Measurements from ENCODE around the gene PLCG1. TPM values are rescaled to one million over a fixed set of nuclear protein-coding genes. Genes with fewer than 3 reads are reported as not detected.

The PLCG1 gene
- total and polyA plus RNA-seq, 2 donors from 2014 or later, result 12.5 to 117 TPM

DNA sequence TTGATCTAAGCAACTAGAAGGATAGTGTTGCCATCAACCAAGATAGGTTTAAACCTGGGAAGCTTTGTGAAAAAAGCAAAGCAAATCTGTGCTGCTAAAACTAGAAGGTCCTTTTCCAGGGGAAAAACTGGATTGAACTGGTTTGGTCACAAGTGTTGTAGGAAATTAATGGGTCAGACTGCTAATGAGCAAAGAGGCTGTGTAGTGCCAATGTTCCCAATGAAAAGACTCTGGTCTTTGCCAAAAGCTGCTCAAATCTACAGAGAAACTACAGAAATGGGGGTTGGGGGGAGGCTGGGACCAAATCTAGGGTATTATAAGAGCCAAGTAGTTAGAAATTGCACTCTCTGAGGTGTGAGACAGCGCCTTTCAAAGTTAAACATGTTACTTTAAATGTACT lies 85.0 kb downstream of the PLCG1 start:
- TF ChIP-seq, protein P1, sequence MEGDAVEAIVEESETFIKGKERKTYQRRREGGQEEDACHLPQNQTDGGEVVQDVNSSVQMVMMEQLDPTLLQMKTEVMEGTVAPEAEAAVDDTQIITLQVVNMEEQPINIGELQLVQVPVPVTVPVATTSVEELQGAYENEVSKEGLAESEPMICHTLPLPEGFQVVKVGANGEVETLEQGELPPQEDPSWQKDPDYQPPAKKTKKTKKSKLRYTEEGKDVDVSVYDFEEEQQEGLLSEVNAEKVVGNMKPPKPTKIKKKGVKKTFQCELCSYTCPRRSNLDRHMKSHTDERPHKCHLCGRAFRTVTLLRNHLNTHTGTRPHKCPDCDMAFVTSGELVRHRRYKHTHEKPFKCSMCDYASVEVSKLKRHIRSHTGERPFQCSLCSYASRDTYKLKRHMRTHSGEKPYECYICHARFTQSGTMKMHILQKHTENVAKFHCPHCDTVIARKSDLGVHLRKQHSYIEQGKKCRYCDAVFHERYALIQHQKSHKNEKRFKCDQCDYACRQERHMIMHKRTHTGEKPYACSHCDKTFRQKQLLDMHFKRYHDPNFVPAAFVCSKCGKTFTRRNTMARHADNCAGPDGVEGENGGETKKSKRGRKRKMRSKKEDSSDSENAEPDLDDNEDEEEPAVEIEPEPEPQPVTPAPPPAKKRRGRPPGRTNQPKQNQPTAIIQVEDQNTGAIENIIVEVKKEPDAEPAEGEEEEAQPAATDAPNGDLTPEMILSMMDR (IDR thresholded peaks at IDR 0.05; ENCODE audit: borderline replicate concordance, extremely low read depth, insufficient read depth), result no peak
- intact Hi-C loops (cut with DNase I), result no loop called here
- FAIRE-seq (no peak), DNase-seq (peak in 1 of 5 donors; percentile 39)
- Histone ChIP-seq H3K9me3 (ENCODE audit: control insufficient read depth in 2 of 3, insufficient read depth in 1 of 3, low read length in 3 of 3) (no peaks in the 10 kb centered on the region), H3K36me3 (ENCODE audit: control insufficient read depth in 2 of 3, insufficient read depth in 3 of 3, low read length in 3 of 3) (no peaks in the 10 kb centered on the region), H3K27ac (ENCODE audit: low read depth in 2 of 2, low read length in 2 of 2) (peak overlapping the region in 1 of 2 donors; percentile 13), H3K4me1 (ENCODE audit: control insufficient read depth in 2 of 3, insufficient read depth in 2 of 3, low read depth in 1 of 3, low read length in 3 of 3) (peaks cover 0 to 2% (median 2%) of the 10 kb centered on the region in 3 donors), H3K27me3 (ENCODE audit: control insufficient read depth, insufficient read depth, low read length) (no peaks in the 10 kb centered on the region), H3K4me3 (ENCODE audit: low read length in 3 of 3) (no peak overlapping the region), H3K9ac (ENCODE audit: low read length in 3 of 3) (no peak overlapping the region)

DNA sequence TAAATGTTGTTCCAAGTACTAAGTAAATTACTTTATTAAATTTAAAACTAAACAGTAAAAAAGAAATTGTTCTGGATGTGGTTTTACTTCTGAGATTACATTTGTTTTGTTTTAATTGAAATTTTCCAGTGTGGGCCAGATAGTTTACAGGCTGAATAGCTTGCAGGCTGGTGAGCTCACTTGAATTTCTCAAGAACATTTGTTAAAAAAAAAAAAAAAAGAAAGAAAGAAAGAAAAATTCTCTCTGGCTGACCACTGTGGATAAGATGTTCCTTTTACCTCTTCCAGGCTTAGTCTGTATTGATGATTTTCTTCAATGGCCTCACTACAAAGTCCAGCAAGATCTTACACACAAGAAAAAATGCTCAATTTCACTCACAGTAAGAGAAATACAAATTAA lies 85.4 kb downstream of the PLCG1 start:
- intact Hi-C loops (cut with DNase I), result no loop called here
- TF ChIP-seq, protein P1 (IDR thresholded peaks at IDR 0.05; ENCODE audit: borderline replicate concordance, extremely low read depth, insufficient read depth), result no peak
- H3K4me3 ChIP-seq (ENCODE audit: low read length in 3 of 3), result no peak overlapping the region
- DNase-seq (no peak), FAIRE-seq (no peak)
- H3K27ac ChIP-seq (ENCODE audit: low read depth in 2 of 2, low read length in 2 of 2), result no peak overlapping the region
- H3K4me1 ChIP-seq (ENCODE audit: control insufficient read depth in 2 of 3, insufficient read depth in 2 of 3, low read depth in 1 of 3, low read length in 3 of 3), result peaks cover 0 to 2% (median 2%) of the 10 kb centered on the region in 3 donors
- H3K36me3 ChIP-seq (ENCODE audit: control insufficient read depth in 2 of 3, insufficient read depth in 3 of 3, low read length in 3 of 3), result no peaks in the 10 kb centered on the region
- no peak overlapping the region for H3K9ac ChIP-seq (ENCODE audit: low read length in 3 of 3)
- H3K9me3 ChIP-seq (ENCODE audit: control insufficient read depth in 2 of 3, insufficient read depth in 1 of 3, low read length in 3 of 3), result no peaks in the 10 kb centered on the region
- H3K27me3 ChIP-seq (ENCODE audit: control insufficient read depth, insufficient read depth, low read length), result no peaks in the 10 kb centered on the region

GRCh38 chr20:41223112-41223511 lies 85.8 kb downstream of the PLCG1 start:
- peaks cover 0 to 2% (median 2%) of the 10 kb centered on the region in 3 donors for H3K4me1 ChIP-seq (ENCODE audit: control insufficient read depth in 2 of 3, insufficient read depth in 2 of 3, low read depth in 1 of 3, low read length in 3 of 3)
- no peaks in the 10 kb centered on the region for H3K9me3 ChIP-seq (ENCODE audit: control insufficient read depth in 2 of 3, insufficient read depth in 1 of 3, low read length in 3 of 3)
- TF ChIP-seq, protein P1 (IDR thresholded peaks at IDR 0.05; ENCODE audit: borderline replicate concordance, extremely low read depth, insufficient read depth), result no peak
- no peak overlapping the region for H3K4me3 ChIP-seq (ENCODE audit: low read length in 3 of 3)
- no peak for DNase-seq
- FAIRE-seq, result no peak
- no peak overlapping the region for H3K27ac ChIP-seq (ENCODE audit: low read depth in 2 of 2, low read length in 2 of 2)
- intact Hi-C loops (cut with DNase I), result no loop called here
- H3K9ac ChIP-seq (ENCODE audit: low read length in 3 of 3), result no peak overlapping the region
- no peaks in the 10 kb centered on the region for H3K27me3 ChIP-seq (ENCODE audit: control insufficient read depth, insufficient read depth, low read length)
- H3K36me3 ChIP-seq (ENCODE audit: control insufficient read depth in 2 of 3, insufficient read depth in 3 of 3, low read length in 3 of 3), result no peaks in the 10 kb centered on the region

GRCh38 chr20:41224281-41224680 lies 86.9 kb downstream of the PLCG1 start:
- Histone ChIP-seq H3K27ac (ENCODE audit: low read depth in 2 of 2, low read length in 2 of 2) (no peak overlapping the region), H3K9ac (ENCODE audit: low read length in 3 of 3) (no peak overlapping the region), H3K36me3 (ENCODE audit: control insufficient read depth in 2 of 3, insufficient read depth in 3 of 3, low read length in 3 of 3) (no peaks in the 10 kb centered on the region), H3K9me3 (ENCODE audit: control insufficient read depth in 2 of 3, insufficient read depth in 1 of 3, low read length in 3 of 3) (no peaks in the 10 kb centered on the region), H3K4me1 (ENCODE audit: control insufficient read depth in 2 of 3, insufficient read depth in 2 of 3, low read depth in 1 of 3, low read length in 3 of 3) (peaks cover 0 to 2% (median 2%) of the 10 kb centered on the region in 3 donors), H3K27me3 (ENCODE audit: control insufficient read depth, insufficient read depth, low read length) (no peaks in the 10 kb centered on the region), H3K4me3 (ENCODE audit: low read length in 3 of 3) (no peak overlapping the region)
- FAIRE-seq, result no peak
- no peak for DNase-seq
- TF ChIP-seq, protein P1 (IDR thresholded peaks at IDR 0.05; ENCODE audit: borderline replicate concordance, extremely low read depth, insufficient read depth), result no peak
- intact Hi-C loops (cut with DNase I), result no loop called here
